LNCaP clone FGC (cell line): Measurements from ENCODE around the gene CHODL.

Experiments used
- DNase-seq: peaks from one replicate; pipeline ENCODE4 v3.0.0-alpha.2; 2011; ENCODE audit warnings: low read depth
- H3K4me3 ChIP-seq: 2 replicates; pipeline ENCODE4 v1.5.1; 2011; ENCODE audit warnings: mild to moderate bottlenecking, low read depth, low read length, control low read depth
- TF ChIP-seq, protein P1 (sequence below): IDR thresholded peaks from 2 replicates; pipeline ENCODE4 v1.5.1; 2012; ENCODE audit warnings: mild to moderate bottlenecking; ENCODE audit not compliant: control insufficient read depth, insufficient read depth; ENCODE audit errors: extremely low read depth

CHODL gene

GRCh38 chr21:18235545-18235944 lies 9.1 kb upstream of the CHODL start:
- H3K4me3 ChIP-seq, result no peak overlapping the region
- no peak for DNase-seq
- TF ChIP-seq, protein P1, sequence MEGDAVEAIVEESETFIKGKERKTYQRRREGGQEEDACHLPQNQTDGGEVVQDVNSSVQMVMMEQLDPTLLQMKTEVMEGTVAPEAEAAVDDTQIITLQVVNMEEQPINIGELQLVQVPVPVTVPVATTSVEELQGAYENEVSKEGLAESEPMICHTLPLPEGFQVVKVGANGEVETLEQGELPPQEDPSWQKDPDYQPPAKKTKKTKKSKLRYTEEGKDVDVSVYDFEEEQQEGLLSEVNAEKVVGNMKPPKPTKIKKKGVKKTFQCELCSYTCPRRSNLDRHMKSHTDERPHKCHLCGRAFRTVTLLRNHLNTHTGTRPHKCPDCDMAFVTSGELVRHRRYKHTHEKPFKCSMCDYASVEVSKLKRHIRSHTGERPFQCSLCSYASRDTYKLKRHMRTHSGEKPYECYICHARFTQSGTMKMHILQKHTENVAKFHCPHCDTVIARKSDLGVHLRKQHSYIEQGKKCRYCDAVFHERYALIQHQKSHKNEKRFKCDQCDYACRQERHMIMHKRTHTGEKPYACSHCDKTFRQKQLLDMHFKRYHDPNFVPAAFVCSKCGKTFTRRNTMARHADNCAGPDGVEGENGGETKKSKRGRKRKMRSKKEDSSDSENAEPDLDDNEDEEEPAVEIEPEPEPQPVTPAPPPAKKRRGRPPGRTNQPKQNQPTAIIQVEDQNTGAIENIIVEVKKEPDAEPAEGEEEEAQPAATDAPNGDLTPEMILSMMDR, result no peak

DNA sequence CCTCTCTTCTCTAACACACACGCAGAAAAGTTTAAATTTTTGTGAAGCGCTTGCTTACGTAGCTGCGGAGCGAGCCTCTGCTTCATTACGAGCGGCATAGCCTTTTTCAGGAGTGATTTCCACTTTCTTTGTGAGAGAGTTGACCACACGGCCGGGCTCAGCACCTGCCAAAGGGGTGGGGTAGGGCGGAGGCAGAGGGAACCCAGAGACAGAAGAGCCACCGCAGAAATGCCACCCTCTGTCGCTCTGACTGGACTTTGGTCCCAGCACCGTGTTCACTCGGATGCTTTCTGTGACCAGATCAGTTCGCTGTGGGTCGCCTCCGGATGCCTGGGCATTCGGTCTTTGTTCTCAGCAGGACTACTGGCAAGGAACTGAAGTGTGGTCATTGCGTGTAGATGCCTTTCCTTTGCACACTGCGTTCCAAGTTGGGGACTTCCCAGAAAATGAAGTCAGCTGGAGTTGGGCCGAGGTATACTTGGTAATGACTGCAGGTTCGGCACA lies 883 bp downstream of the CHODL start:
- DNase-seq, result no peak
- H3K4me3 ChIP-seq, result no peak overlapping the region
- TF ChIP-seq, protein P1, result no peak

- DNase-seq, result no peak
- TF ChIP-seq, protein P1, result no peak
- no peak overlapping the region for H3K4me3 ChIP-seq
Observed at GRCh38 chr21:18248171-18248570, 3.5 kb downstream of the CHODL start.

GRCh38 chr21:18249672-18250071 lies 5.0 kb downstream of the CHODL start:
- no peak overlapping the region for H3K4me3 ChIP-seq
- DNase-seq, result no peak
- TF ChIP-seq, protein P1, result no peak

DNA sequence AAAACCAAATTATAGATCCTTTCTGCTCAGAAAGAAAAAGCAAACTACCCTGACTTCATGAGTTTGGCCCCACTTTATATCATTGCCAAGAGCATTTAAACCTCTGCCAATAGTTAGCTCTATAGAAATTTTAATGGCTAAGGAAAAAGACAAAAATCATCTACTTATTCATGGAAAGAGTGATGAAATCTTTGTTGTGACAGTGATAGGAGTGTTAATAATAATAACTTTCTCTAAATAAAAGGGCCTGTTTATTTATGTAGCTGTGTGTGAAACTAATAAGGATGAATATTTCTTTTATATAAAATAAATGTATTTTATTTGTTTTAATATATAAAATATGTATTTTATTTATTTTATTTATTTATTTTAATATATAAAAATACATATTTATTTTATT lies 6.4 kb downstream of the CHODL start:
- TF ChIP-seq, protein P1, result no peak
- DNase-seq, result no peak
- no peak overlapping the region for H3K4me3 ChIP-seq

DNA sequence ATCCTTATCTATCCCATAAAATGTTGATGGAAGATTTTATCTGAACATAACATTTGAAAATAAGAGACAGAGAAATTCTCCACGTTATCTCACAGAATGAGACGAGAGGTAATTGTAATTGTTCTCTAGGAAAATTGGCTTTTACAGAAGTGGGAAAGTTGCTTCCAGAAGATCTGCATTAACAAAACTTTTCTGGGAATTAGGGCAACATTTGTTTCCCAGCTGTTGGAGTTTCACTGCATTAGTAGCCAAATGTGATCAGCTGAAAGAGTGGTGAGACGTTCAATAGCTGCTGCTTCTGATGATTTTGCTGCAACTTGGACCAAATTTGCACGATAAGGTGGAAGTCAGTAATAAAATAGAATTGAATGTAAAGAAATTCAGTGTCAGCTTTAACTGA lies 7.6 kb downstream of the CHODL start:
- TF ChIP-seq, protein P1, result no peak
- DNase-seq, result no peak
- H3K4me3 ChIP-seq, result no peak overlapping the region

- no peak overlapping the region for H3K4me3 ChIP-seq
- no peak for DNase-seq
- TF ChIP-seq, protein P1, result no peak
Observed at GRCh38 chr21:18252680-18253079, 8.0 kb downstream of the CHODL start.
